GM10248 (cell line): Measurements from ENCODE around the gene ARHGAP8.

Experiments
- CTCF ChIA-PET: fragments of 300-600 bp; sonication (Branson Sonifier 250); formaldehyde crosslinking; extraction: SDS; loops from one replicate; lab custom pipeline; 2021; ENCODE audit warnings: antibody characterized with exemption; lab: Yijun Ruan, JAX
- POLR2A ChIA-PET: fragments of 350-650 bp; sonication (Branson Sonifier 250); formaldehyde crosslinking; extraction: SDS; loops from one replicate; lab custom pipeline; 2020; ENCODE audit warnings: antibody characterized with exemption; lab: Yijun Ruan, JAX
- DNase-seq: peaks from one replicate; pipeline ENCODE4 v3.0.0; 2012; ENCODE audit errors: extremely low spot score
- TF ChIP-seq, protein P1 (sequence below): IDR thresholded peaks from 2 replicates; pipeline ENCODE4 v1.5.1; 2012; ENCODE audit warnings: mild to moderate bottlenecking, low read depth; ENCODE audit errors: extremely low read depth, missing control alignments, control extremely low read depth

The ARHGAP8 gene

GRCh38 chr22:44714703-44715350 is 37.5 kb upstream of the ARHGAP8 start:
- no peak for DNase-seq
- TF ChIP-seq, protein P1, sequence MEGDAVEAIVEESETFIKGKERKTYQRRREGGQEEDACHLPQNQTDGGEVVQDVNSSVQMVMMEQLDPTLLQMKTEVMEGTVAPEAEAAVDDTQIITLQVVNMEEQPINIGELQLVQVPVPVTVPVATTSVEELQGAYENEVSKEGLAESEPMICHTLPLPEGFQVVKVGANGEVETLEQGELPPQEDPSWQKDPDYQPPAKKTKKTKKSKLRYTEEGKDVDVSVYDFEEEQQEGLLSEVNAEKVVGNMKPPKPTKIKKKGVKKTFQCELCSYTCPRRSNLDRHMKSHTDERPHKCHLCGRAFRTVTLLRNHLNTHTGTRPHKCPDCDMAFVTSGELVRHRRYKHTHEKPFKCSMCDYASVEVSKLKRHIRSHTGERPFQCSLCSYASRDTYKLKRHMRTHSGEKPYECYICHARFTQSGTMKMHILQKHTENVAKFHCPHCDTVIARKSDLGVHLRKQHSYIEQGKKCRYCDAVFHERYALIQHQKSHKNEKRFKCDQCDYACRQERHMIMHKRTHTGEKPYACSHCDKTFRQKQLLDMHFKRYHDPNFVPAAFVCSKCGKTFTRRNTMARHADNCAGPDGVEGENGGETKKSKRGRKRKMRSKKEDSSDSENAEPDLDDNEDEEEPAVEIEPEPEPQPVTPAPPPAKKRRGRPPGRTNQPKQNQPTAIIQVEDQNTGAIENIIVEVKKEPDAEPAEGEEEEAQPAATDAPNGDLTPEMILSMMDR = no peak
- CTCF ChIA-PET = interaction anchor here (1.0 to 1.3 kb wide), 2 partner anchors 10 kb away, joined by 3 read pairs; no protein-coding TSS in a partner anchor
- POLR2A ChIA-PET = no interaction called here

DNA sequence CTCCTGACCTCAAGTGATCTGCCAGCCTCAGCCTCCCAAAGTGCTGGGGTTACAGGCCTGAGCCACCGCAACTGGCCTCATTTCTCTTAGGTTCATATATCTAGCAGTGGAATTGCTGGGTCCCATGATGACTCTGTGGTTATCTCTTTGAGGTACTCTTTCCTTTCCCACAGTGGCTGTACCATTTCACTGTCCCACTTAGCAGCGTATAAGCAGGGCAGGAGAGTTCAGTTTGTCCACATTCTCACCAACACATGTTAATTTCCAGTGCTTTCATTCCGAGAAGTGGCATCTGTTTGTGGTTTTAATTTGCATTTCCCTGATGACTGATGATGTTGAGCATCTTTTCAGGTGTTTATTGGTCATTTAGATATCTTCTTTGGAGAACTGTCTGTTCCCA is 34.0 kb upstream of the ARHGAP8 start:
- no peak for DNase-seq
- ChIA-PET CTCF (interaction anchor here (1.1 to 7.8 kb wide), 4 partner anchors 9 to 34 kb away, joined by 4 to 32 read pairs (median 7); no protein-coding TSS in a partner anchor), POLR2A (no interaction called here)
- TF ChIP-seq, protein P1 = no peak

DNA sequence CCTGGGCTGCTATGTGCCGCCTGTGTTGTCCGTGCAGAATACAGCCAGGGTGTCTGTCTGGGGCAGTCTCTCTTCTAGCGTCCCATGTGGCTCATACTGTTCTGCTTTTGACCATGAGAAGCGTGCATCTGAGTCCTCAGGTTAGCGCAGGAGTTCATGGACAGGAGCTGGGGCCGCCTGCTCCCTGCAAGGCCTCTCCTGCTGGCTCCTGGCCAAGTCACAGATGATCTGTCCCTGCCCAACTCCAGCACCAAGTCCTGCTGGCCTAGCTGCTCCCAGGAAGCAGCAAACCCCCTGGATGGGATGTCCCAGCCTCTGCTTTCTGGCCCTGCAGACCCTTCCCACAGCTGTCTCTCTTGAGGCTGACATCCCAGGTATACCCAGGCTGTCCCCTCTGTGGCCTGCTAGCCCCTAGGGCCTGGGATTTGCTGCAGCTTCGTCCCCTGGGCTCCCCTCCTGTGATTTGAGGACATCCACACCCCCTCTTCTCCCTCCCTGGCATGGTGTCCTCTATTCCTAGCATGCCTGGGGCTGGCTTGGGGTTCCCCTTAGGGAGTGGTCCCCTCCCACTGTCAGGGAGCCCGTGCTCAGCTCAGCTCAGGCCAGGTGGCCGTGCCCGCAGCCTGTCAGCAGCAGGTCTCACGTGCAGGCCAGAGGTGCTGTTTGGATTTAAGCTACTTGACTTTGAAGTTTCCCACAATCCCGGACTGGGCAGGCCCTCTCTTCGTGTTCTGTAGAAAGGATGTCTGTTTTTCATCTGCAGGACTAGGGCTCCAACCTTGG is 32.6 kb upstream of the ARHGAP8 start:
- no peak for DNase-seq
- TF ChIP-seq, protein P1 = no peak
- ChIA-PET CTCF (interaction anchor here (1.0 to 7.8 kb wide), 4 partner anchors 11 to 22 kb away, joined by 3 to 32 read pairs (median 7); no protein-coding TSS in a partner anchor), POLR2A (no interaction called here)

- TF ChIP-seq, protein P1 = no peak
- POLR2A ChIA-PET = no interaction called here
- no peak for DNase-seq
- CTCF ChIA-PET = interaction anchor here (1.3 to 7.8 kb wide), 2 partner anchors 8 to 14 kb away, joined by 3 to 32 read pairs; no protein-coding TSS in a partner anchor
Measured at GRCh38 chr22:44721213-44721612, 31.2 kb upstream of the ARHGAP8 start.

DNA sequence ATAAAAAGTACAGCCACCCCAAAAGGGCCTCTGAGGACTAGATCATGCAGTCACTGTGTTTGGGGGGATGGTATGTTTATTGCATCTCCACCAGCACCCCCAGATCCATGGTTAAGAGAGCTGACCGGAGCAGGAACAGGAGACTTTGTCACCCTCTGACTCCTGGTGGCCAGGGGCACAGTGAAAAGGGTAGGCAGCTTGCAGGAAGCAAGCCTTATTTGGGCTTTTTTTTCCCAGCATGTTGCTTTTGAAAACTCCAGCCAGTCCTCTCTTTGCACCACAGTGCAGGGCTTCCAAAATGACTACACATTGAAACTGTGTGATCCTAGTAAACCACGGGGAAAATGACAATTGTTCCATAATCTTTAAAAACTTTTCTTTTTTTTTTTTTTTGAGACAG is 29.8 kb upstream of the ARHGAP8 start:
- TF ChIP-seq, protein P1 = no peak
- DNase-seq = no peak
- ChIA-PET CTCF (interaction anchor here (1.2 to 7.8 kb wide), 2 partner anchors 13 to 18 kb away, joined by 3 to 32 read pairs; no protein-coding TSS in a partner anchor), POLR2A (no interaction called here)

DNA sequence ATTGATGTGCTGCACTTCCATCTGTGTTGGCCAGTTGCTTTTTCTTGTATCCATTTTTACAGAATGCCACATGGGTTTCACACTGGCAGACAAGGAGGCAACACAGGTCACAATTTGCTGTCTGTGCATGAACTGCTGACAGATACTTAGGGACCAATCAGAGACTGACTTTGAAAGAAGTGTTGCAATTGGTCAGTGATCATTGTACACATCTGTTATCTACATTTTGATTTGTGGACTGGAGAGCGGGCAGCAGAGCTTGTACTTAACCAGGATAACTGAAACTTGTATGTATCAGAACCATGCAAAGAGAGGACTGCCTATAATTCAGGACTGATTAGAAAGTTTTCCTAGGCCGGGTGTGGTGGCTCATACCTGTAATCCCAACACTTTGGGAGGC is 28.6 kb upstream of the ARHGAP8 start:
- no peak for DNase-seq
- CTCF ChIA-PET = interaction anchor here (7.8 kb wide), 1 partner anchor 12 kb away, joined by 32 read pairs; no protein-coding TSS in a partner anchor
- TF ChIP-seq, protein P1 = no peak
- POLR2A ChIA-PET = interaction anchor here (0.6 kb wide), 1 partner anchor 637 kb away, joined by 4 read pairs; no protein-coding TSS in a partner anchor
